ENCODE measurements around the gene ASCC2.
A peak's percentile ranks its signal among the peaks of the same experiment; 100 is the strongest.
"Not testable (repeated sequence)": the region's sequence is repeated elsewhere in the genome, so short reads cannot be mapped to it uniquely, and the experiment has no call there.

The ASCC2 gene

GRCh38 chr22:29855611-29856181, 17.6 kb upstream of the ASCC2 start:
- no peak for DNase-seq (ENCODE audit: low read depth in 2 of 2)

DNA sequence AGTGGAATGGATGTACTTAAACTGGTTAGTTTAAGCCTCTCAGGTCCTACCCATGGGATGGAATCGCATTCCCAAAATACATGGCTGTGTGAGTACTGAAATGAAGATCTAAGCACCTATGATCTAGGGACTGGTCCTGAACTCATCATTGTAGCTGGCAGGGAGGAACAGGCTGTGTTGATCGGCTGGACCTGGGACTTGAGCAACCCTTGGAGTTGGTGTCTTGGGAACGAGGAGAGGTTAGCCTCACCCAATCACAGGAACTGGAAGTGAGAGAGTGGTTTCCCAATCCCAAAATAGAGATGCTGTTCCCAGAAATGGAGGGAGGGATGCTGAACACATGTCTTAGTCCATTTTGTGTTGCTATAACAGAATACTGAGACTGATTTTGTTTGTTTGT, 16.4 kb upstream of the ASCC2 start:
- no peak for DNase-seq (ENCODE audit: low read depth in 2 of 2)

DNA sequence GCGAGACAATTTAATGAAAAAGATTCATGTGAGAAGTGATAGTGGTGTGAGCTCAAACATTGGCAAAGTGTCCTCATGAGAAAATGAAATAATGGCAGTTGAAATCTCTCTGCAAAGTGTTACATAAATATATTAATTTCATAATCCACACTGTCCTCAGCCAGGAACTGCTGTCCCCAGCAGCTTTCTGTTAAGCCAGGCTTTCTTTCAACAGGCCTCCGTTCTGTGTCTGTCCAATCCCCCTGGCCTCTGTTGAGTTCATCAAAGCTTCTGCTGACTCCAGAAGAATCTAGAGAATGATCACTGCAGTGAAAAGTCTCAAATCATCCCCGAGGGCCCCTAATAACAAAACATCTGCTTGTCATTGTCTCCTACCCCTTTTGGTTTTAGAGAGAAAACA, 10.0 kb upstream of the ASCC2 start:
- no peak for DNase-seq (ENCODE audit: low read depth in 2 of 2)

GRCh38 chr22:29846290-29846689, 8.2 kb upstream of the ASCC2 start:
- no peak for DNase-seq (ENCODE audit: low read depth in 2 of 2)

DNA sequence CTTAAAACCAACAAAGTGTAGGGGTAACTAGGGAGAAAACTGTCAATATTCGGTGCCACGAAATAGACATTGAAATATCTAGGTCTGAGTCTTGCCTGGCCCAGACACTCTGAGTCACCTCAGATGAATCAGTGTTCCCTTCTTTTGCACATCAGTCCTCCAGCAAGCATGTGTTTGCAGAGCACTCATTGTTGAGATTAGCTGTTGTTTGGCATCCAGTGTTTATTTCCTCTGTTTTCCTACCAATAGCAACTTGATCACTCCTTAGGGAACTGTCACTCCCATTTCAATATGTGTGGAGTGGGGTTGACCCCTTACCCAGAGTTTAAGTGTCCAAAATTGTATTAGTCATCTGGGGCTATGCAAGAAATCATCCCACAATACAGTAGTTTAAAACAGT, 4.7 kb upstream of the ASCC2 start:
- DNase-seq (ENCODE audit: low read depth in 2 of 2): peak; percentile 36 to 37

GRCh38 chr22:29842172-29842571, 4.1 kb upstream of the ASCC2 start:
- DNase-seq (ENCODE audit: low read depth in 2 of 2): no peak

GRCh38 chr22:29840498-29840897, 2.4 kb upstream of the ASCC2 start:
- DNase-seq (ENCODE audit: low read depth in 2 of 2): no peak

DNA sequence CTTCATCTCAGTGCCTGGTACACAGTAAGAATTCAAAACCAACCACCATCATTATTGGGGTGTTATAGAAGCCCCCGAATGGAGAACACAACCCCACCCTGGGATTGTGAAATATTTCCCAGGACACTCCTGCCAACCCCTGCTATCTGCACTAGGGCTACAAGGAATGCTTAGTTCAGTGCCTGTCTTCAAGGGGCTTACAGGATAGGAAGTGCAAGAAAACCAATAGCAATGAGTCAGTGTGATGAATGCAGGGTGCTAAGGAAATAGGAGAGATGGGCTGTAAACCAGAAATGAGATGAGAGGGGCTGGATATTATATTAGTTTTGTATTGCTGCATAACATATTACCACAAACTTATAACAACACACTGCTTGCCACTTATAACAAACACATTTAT, 965 bp upstream of the ASCC2 start:
- no peak for DNase-seq (ENCODE audit: low read depth in 2 of 2)

DNA sequence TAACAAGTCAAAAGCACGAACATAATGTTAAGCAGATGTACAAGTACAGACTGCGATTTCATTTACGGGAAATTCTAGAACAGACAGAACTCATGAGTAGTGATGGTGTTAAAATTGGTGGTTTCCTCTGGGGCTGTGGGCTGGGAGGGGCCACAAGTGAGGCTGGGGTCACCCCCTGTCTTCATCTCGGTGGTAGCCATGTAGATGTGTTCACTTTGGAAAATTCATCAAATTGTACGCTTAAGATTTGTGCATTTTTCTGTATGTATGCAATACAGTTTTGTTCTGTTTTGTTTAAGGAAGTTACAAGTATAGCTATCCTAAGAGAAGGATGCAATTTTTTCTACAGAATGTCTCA, 504 bp upstream of the ASCC2 start:
- no peak for DNase-seq (ENCODE audit: low read depth in 2 of 2)

GRCh38 chr22:29836791-29837370, 1.2 kb downstream of the ASCC2 start:
- not testable (repeated sequence) for DNase-seq (ENCODE audit: low read depth in 2 of 2)

DNA sequence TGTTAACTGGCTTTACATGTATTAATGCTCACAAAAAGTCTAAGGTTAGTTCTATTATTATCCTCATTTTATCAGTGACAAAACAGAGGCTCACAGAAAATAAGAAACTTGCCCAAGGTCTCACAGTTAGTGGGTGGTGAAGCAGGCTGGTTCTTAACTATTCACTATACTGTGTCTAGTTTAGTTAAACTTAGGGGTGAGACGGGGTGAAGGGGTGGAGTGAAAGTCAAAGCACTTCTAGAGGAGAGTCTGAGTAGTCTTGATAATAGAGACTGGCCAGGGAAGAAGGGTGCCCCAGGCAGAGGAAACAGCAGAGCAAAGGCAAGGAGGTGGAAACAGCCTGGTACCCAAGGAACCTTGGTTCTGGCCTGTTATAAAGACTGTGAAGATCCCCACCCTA, 4.0 kb downstream of the ASCC2 start:
- no peak for DNase-seq (ENCODE audit: low read depth in 2 of 2)

DNA sequence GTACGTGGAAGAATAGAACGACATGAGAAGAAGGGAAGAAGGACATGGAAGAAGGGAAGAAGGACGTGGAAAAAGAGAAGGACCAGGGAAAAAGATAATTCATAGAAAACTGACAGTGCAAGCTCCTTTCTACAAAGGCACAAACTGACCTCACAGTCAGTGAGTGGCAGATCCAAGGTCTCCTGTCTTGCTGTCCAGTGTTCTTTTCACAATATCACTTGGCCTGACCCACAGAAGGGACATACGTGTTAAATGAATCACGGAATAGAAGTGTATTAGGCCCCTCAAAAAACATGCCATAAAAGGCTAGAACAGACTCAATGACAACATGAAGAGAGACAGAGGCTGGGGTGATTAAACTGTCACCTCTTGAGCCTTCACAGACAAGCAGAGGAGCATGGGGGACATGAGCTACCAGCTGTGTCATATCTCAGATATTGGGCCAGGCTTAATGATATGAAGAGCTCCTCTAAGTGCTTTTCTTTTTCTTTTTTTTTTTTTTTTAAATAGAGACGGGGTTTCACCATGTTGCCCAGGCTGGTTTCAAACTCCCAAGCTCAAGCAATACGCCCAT, 4.6 kb downstream of the ASCC2 start:
- DNase-seq (ENCODE audit: low read depth in 2 of 2): no peak

DNA sequence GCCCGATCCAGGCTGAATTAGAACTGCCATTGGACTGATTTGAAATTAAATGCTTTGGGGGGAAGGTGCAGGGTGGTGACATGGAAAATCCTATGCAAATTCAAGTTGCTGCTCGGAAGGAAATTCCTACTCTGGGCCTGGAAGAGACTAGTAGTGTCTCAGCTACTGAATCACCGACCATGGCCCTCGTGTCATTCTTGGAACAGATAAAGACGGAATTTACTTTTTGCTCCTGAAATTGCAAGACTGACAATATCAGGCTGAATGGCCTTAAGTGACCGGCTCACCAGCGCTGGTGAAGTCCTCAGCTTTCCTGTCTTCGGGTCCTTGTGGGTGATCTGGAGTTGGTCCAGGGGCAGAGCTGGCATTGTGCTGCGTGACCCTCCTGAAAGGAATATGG, 6.1 kb downstream of the ASCC2 start:
- DNase-seq (ENCODE audit: low read depth in 2 of 2): no peak

- DNase-seq (ENCODE audit: low read depth in 2 of 2): no peak
Measured at GRCh38 chr22:29831186-29831921, 6.7 kb downstream of the ASCC2 start.

DNA sequence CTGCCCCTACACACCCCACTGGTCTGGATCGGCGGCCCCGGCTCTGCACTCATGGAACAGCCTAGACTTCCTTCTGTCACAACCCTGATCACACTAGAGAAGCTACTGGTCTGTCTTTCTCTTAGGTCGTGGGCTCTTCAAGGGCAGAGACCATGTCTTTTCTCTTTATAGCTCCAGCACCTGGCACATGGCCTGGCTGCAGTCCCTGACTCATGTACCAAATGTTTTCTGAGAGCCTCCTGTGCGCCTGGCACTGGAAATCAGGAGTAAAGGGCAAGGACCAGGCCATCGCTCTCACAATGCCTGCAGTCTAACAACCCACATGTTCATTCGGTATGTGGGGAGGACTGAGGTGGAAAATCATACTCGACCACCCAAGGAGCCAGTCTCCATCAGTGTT, 7.5 kb downstream of the ASCC2 start:
- DNase-seq (ENCODE audit: low read depth in 2 of 2): no peak

DNA sequence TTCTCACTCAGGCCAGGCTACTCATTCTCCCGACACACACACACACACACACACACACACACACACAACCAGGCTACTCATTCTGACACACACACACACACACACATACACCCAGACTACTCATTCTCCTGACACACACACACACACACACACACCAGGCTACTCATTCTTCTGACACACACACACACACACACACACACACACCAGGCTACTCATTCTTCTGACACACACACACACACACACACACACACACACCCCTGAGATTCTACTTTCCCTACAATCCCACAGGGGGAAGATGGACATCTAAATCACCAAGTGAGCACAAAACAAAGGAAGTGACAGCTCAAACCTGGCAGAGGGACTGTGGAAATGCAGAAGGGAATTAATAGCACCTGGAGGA, 10.3 kb downstream of the ASCC2 start:
- DNase-seq (ENCODE audit: low read depth in 2 of 2): peak in 1 of 2 experiments; percentile 32

GRCh38 chr22:29827091-29827490, 11.0 kb downstream of the ASCC2 start:
- DNase-seq (ENCODE audit: low read depth in 2 of 2): no peak

- DNase-seq (ENCODE audit: low read depth in 2 of 2): no peak
Measured at GRCh38 chr22:29825578-29825977, 12.5 kb downstream of the ASCC2 start.

GRCh38 chr22:29824677-29825076, 13.4 kb downstream of the ASCC2 start:
- no peak for DNase-seq (ENCODE audit: low read depth in 2 of 2)

- peak; percentile 79 to 84 for DNase-seq (ENCODE audit: low read depth in 2 of 2)
Measured at GRCh38 chr22:29821291-29822016, 16.6 kb downstream of the ASCC2 start.

GRCh38 chr22:29820961-29821290, 17.1 kb downstream of the ASCC2 start:
- DNase-seq (ENCODE audit: low read depth in 2 of 2): no peak

DNA sequence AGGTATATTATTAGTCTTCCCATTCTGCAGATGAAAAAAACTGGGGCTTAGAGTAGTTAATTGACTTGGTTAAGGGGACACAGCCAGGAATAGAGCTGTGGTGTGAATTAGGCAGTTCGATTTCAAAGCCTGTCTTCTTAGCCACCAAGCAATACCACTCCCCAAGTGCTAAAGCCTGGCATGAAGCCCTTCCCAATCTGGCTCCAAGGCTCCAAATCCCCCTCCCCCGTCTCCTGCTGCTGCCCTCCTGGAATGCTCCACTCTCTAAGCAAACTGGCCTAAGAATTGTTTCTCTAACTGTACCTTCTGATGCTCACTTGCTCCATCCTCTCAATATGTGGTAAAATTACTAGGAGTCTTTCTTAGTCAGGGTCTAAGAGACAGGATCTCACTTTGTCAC, 18.6 kb downstream of the ASCC2 start:
- DNase-seq (ENCODE audit: low read depth in 2 of 2): no peak

GRCh38 chr22:29817724-29818123, 20.4 kb downstream of the ASCC2 start:
- DNase-seq (ENCODE audit: low read depth in 2 of 2): no peak
